Astrocyte of the spinal cord (primary cell): ENCODE data around the gene GSG1L.
A peak's percentile ranks its signal among the peaks of the same experiment; 100 is the strongest.

Experiments used
- DNase-seq: peaks from one replicate; pipeline ENCODE4 v3.0.0; 2011; ENCODE audit warnings: low read depth, low spot score
- H3K4me3 ChIP-seq: 2 replicates; pipeline ENCODE4 v1.5.1; 2011; ENCODE audit warnings: low read depth, mild to moderate bottlenecking, low read length, moderate library complexity
- in situ Hi-C: cut with HindIII; loops from 2 replicates; pipeline ENCODE4 v1.10.0; 2017; ENCODE audit warnings: low sequenced_read_pairs
- TF ChIP-seq, protein P1 (sequence below): IDR thresholded peaks from 2 replicates; pipeline ENCODE4 v1.5.1; 2012; ENCODE audit warnings: low read depth, mild to moderate bottlenecking, low read length, inconsistent platforms

Gene GSG1L

DNA sequence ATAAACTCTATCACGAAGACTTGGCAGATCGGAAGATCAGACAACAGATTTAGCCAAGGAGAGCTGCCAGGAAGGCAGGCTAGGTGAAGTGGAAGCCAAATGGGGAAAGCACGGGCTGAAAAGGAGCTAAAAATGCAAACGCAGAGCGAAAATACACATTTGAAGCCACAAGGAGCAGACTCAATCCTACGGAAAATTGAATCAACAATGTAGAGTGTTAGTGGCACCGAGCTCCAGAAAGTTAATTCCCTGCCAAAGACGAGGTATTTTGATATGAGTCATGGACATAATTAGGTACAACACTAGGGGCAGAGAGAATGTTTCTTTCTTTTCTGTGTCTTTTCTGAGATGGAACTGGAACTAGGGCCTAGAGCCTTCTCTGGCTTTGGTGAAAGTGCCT is 20.7 kb downstream of the GSG1L start:
- H3K4me3 ChIP-seq, result no peak overlapping the region
- in situ Hi-C loops, result no loop called here
- DNase-seq, result peak; percentile 36
- TF ChIP-seq, protein P1, sequence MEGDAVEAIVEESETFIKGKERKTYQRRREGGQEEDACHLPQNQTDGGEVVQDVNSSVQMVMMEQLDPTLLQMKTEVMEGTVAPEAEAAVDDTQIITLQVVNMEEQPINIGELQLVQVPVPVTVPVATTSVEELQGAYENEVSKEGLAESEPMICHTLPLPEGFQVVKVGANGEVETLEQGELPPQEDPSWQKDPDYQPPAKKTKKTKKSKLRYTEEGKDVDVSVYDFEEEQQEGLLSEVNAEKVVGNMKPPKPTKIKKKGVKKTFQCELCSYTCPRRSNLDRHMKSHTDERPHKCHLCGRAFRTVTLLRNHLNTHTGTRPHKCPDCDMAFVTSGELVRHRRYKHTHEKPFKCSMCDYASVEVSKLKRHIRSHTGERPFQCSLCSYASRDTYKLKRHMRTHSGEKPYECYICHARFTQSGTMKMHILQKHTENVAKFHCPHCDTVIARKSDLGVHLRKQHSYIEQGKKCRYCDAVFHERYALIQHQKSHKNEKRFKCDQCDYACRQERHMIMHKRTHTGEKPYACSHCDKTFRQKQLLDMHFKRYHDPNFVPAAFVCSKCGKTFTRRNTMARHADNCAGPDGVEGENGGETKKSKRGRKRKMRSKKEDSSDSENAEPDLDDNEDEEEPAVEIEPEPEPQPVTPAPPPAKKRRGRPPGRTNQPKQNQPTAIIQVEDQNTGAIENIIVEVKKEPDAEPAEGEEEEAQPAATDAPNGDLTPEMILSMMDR, result no peak

DNA sequence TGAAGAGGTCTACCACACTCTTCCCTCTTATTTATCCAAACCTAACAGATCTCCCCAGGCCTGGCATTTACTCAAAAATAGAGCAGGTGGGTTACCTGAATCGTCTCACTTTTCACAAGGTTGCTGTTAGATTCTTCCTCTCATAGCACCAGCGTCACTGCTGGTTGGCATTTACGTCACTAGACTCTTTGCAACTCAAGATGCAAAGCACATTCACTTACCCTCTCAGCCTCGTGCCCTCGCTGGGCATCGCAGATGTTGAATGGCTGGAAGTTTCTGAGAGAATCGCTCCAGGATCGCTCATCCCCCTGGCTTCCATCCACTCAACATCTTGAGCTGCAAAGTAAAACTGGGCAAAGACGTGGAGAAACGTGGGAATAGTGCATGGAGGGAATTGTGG is 21.9 kb downstream of the GSG1L start:
- TF ChIP-seq, protein P1, result no peak
- no peak for DNase-seq
- no peak overlapping the region for H3K4me3 ChIP-seq
- in situ Hi-C loops, result no loop called here

DNA sequence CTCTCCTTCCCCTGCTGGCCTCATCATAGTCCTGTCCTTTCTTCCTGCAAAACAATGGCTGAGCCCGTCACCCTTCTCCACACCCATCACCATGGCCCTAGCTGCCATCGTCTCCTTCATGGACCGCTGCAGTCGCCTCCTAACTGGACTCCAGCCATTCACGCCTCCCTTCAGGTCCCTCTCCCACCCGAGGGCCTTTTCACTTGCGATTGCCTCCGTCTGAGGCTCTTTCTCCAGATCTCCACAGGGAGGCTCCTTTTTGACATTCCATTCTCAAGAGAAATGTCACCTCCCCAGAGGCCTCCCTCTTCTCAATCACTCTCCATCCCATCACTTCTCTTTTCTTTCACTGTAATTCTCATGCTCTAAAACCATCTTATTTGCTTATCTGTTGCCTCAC is 23.5 kb downstream of the GSG1L start:
- H3K4me3 ChIP-seq, result no peak overlapping the region
- TF ChIP-seq, protein P1, result no peak
- in situ Hi-C loops, result no loop called here
- no peak for DNase-seq

DNA sequence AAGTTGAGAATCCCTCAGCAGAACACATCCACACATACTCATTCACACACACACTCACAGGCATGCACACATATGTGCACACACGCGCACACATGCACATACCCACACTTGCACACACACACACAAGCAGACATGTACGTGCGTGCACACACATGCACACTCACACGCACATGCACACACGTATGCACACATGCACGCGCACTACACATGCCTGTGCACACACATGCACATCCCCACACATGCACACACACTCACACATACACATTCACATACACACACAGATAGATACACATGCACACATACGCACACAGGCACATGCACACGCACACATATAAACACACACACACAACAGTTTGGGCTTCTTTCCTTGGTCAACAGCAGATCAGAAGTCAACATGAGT is 24.0 kb downstream of the GSG1L start:
- in situ Hi-C loops, result no loop called here
- no peak overlapping the region for H3K4me3 ChIP-seq
- DNase-seq, result no peak
- TF ChIP-seq, protein P1, result no peak

DNA sequence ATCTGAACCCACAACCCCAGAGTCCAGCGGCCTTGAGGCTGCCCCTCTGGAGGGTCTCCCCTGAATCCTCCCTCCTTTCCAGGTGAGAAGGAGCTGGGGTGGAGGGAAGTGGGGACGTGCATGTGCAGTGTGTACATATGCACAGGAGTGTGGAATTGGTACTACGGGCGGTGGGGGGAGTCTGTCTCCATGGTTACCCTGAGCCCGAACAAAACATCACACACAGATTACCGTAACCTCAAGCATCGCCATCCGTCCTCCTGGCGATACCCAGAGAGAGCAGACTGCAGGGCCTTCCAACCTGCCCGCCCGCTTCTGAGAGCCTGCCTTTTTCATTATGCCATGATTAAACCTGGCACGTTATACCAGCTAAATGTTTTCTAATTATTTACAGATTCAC is 25.1 kb downstream of the GSG1L start:
- in situ Hi-C loops, result no loop called here
- TF ChIP-seq, protein P1, result no peak
- DNase-seq, result no peak
- no peak overlapping the region for H3K4me3 ChIP-seq

DNA sequence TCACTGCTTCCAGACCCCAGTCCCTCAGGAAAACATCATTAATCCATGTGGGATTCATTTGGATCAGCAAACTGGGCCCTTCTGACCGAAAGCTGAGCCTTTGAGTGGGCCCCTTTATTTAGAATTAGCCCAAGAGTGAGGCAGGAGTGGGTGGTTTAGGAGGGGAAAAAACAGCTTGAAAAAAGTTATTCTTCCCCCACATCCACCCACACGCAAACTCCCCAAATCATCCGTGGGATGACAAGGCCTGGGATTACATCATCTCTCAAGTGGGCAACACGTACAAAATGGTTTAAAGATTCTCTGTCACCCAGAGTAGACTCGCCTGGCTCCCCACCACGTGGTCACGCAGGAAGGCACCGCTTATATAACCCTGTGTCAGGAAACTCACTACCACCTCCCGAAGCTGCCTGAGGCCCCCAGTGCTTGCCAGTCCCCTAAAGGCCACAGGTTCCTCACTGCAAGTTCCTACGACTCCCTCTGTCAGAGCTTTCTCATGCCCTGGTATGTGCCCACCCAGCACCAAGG is 27.6 kb downstream of the GSG1L start:
- in situ Hi-C loops, result no loop called here
- TF ChIP-seq, protein P1, result no peak
- H3K4me3 ChIP-seq, result no peak overlapping the region
- no peak for DNase-seq

DNA sequence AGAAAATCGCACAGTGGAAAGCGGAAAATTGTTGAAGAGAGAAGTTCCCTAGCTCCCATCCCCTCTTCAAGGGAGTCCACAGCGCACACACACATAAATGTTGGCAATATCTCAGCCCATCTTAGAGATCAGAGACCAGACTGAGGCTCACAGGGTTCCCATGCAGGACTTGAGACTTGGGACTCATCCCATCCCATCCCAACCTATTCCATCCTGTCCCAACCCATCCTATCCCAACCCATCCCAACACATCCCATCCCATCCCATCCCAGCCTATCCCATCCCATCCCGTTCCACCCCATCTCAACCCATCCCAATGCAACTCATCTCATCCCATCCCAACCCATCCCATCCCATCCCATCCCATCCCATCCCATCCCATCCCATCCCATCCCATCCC is 29.6 kb downstream of the GSG1L start:
- no peak overlapping the region for H3K4me3 ChIP-seq
- TF ChIP-seq, protein P1, result no peak
- in situ Hi-C loops, result no loop called here
- DNase-seq, result no peak
